Uterus (tissue), 2 donors: ENCODE measurements around the gene S1PR2.

ENCODE experiments used
- POLR2A ChIP-seq, 2 donors: fragments of 450-650 bp; IDR thresholded peaks; one replicate each; pipeline ENCODE4 v1.6.1; 2016; ENCODE audit warnings: antibody characterized with exemption in 2 of 2, mild to moderate bottlenecking in 1 of 2, moderate library complexity in 1 of 2
- TF ChIP-seq, protein P1 (sequence below), 4 experiments: fragments of 200-600 bp in 2 of 4; fragments of 450-650 bp in 2 of 4; sonication (generic) in 2 of 4; IDR thresholded peaks; one replicate each; pipeline ENCODE4 v1.5.1; 2016 to 2019; ENCODE audit warnings: antibody characterized with exemption in 4 of 4, mild to moderate bottlenecking in 2 of 4, moderate library complexity in 1 of 4

DNA sequence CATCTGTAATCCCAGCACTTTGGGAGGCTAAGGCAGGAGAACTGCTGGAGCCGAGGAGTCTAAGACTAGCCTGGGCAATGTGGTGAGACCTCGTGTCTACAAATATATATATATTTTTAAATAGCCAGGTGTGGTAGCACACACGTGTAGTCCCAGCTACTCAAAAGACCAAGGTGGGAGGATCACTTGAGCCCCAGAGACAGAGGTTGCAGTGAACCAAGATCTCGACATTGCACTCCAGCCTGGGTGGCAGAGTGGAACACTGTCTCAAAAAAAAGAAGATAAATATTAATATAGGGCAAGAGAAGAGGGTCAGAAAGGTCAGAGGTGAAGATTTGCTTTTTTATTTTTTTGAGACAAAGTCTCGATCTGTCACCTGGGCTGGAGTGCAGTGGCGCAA is 15.4 kb upstream of the S1PR2 start:
- TF ChIP-seq, protein P1, sequence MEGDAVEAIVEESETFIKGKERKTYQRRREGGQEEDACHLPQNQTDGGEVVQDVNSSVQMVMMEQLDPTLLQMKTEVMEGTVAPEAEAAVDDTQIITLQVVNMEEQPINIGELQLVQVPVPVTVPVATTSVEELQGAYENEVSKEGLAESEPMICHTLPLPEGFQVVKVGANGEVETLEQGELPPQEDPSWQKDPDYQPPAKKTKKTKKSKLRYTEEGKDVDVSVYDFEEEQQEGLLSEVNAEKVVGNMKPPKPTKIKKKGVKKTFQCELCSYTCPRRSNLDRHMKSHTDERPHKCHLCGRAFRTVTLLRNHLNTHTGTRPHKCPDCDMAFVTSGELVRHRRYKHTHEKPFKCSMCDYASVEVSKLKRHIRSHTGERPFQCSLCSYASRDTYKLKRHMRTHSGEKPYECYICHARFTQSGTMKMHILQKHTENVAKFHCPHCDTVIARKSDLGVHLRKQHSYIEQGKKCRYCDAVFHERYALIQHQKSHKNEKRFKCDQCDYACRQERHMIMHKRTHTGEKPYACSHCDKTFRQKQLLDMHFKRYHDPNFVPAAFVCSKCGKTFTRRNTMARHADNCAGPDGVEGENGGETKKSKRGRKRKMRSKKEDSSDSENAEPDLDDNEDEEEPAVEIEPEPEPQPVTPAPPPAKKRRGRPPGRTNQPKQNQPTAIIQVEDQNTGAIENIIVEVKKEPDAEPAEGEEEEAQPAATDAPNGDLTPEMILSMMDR (IDR thresholded peaks at IDR 0.05): no peak
- TF ChIP-seq POLR2A (IDR thresholded peaks at IDR 0.05): no peak
